Naive thymus-derived CD4-positive, alpha-beta T cell (primary cell): ENCODE measurements around the gene HSPA9. TPM values are rescaled to one million over a fixed set of nuclear protein-coding genes. Genes with fewer than 3 reads are reported as not detected.
A peak's percentile ranks its signal among the peaks of the same experiment; 100 is the strongest.

Experiments
- ATAC-seq: fragments of 150-1000 bp; cut with Tn5 transposase; 2 replicates; pipeline ENCODE4 v1.10.0; 2021; ENCODE audit warnings: mild to moderate bottlenecking, moderate library complexity
- CTCF ChIA-PET: fragments of 350-600 bp; sonication (Branson Sonifier 250); formaldehyde crosslinking; loops from one replicate; lab custom pipeline; 2021; ENCODE audit warnings: antibody characterized with exemption; lab: Charles Lee
- POLR2A ChIA-PET: fragments of 350-600 bp; sonication (Branson Sonifier 250); formaldehyde crosslinking; loops from one replicate; lab custom pipeline; 2021; ENCODE audit warnings: antibody characterized with exemption, inconsistent platforms; lab: Charles Lee
- DNase-seq, 9 donors: peaks; one replicate each; pipeline versions ENCODE4 v3.0.0 to v3.0.0-alpha.2; 2020 to 2022; ENCODE audit warnings: mixed read lengths in 1 of 9
- H3K27ac ChIP-seq: one replicate; pipeline ENCODE4 v1.7.0; 2013; ENCODE audit warnings: mild to moderate bottlenecking, low read depth, low read length, moderate library complexity
- H3K27me3 ChIP-seq, 2 donors: one replicate each; pipeline ENCODE4 v1.7.0; 2013; ENCODE audit warnings: low read length in 2 of 2, mild to moderate bottlenecking in 2 of 2, moderate library complexity in 2 of 2; ENCODE audit not compliant: control insufficient read depth in 2 of 2, insufficient read depth in 2 of 2
- H3K36me3 ChIP-seq, 3 experiments: 1 replicate in 2 of 3; 2 replicates in 1 of 3; pipeline ENCODE4 v1.7.0; 2013; ENCODE audit warnings: low read length in 3 of 3, mild to moderate bottlenecking in 3 of 3, moderate library complexity in 1 of 3; ENCODE audit not compliant: insufficient read depth in 3 of 3, control insufficient read depth in 2 of 3
- H3K4me1 ChIP-seq, 2 donors: one replicate each; pipeline ENCODE4 v1.7.0; 2013; ENCODE audit warnings: low read length in 2 of 2, mild to moderate bottlenecking in 2 of 2, moderate library complexity in 1 of 2; ENCODE audit not compliant: control insufficient read depth in 2 of 2, insufficient read depth in 2 of 2
- H3K4me3 ChIP-seq: 2 replicates; pipeline ENCODE4 v1.7.0; 2013; ENCODE audit warnings: mild to moderate bottlenecking, low read length
- H3K9me3 ChIP-seq, 3 experiments: 1 replicate in 2 of 3; 2 replicates in 1 of 3; pipeline ENCODE4 v1.7.0; 2013; ENCODE audit warnings: low read length in 3 of 3; ENCODE audit not compliant: control insufficient read depth in 2 of 3
- H3K27ac Mint-ChIP-seq, 9 donors: one replicate each; pipeline ENCODE4 v1.8.0; 2020 to 2022; ENCODE audit warnings: mixed read lengths in 9 of 9, mild to moderate bottlenecking in 8 of 9, moderate library complexity in 5 of 9, inconsistent platforms in 2 of 9
- H3K27me3 Mint-ChIP-seq, 5 donors: one replicate each; pipeline ENCODE4 v1.8.0; 2021 to 2022; ENCODE audit warnings: mixed read lengths in 5 of 5, mild to moderate bottlenecking in 1 of 5
- H3K36me3 Mint-ChIP-seq, 5 donors: one replicate each; pipeline ENCODE4 v1.8.0; 2020 to 2022; ENCODE audit warnings: mixed read lengths in 5 of 5, mild to moderate bottlenecking in 3 of 5, inconsistent platforms in 1 of 5
- H3K4me1 Mint-ChIP-seq, 7 donors: one replicate each; pipeline ENCODE4 v1.8.0; 2020 to 2022; ENCODE audit warnings: mixed read lengths in 7 of 7, mild to moderate bottlenecking in 3 of 7, inconsistent platforms in 1 of 7
- H3K4me3 Mint-ChIP-seq, 10 donors: one replicate each; pipeline ENCODE4 v1.8.0; 2020 to 2022; ENCODE audit warnings: mild to moderate bottlenecking in 10 of 10, mixed read lengths in 10 of 10, moderate library complexity in 6 of 10, inconsistent platforms in 2 of 10
- H3K9me3 Mint-ChIP-seq, 11 donors: one replicate each; pipeline ENCODE4 v1.8.0; 2020 to 2022; ENCODE audit warnings: mixed read lengths in 11 of 11, mild to moderate bottlenecking in 4 of 11, inconsistent platforms in 1 of 11, moderate library complexity in 1 of 11
- intact Hi-C, 2 donors: fragments of 100-400 bp; cut with micrococcal nuclease; formaldehyde crosslinking; loops; one replicate each; pipeline ENCODE4 v1.15.1; 2023
- polyA plus RNA-seq, 2 donors: library from polyadenylated mRNA; unstranded; fragments of 300-500 nt; fragmentation: Illumina TruSeq; gene quantifications; one replicate each; pipeline ENCODE4 v1.2.3, GENCODE V29; 2021
- total RNA-seq, 6 experiments: library from RNA in 5 of 6; stranded (reverse) in 5 of 6; gene quantifications; 1 replicate in 5 of 6; 2 replicates in 1 of 6; pipeline ENCODE4 v1.2.3 and lab custom pipeline; 2021 to 2026

HSPA9 gene
- total and polyA plus RNA-seq, 7 experiments from 2014 or later = 143 to 274 (median 171) TPM

DNA sequence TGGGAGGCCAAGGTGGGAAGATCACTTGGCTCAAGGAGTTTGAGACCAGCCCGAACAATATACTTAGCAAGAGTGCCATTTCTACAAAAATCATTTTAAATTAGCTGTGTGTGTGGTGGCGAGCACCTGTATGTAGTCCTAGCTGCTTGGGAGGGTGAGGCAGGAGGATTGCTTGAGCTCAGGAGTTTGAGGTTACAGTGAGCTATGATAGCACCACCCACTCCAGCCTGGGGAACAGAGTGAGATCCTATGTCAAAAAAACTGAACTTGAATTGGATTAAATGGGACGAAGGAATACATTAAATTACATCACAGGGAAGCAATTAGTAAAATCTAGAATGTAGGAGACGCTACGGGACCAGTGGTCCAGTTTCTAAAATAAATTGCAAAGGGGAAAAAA lies 25.8 kb downstream of the HSPA9 start:
- intact Hi-C loops = loop anchor here (2.0 to 10.0 kb wide), 5 partner anchors 13 to 1855 kb away; partner anchors contain the start of genes ANKHD1 (in 1 of the 2), HNRNPA0 (in 1 of the 2) and UBE2D2 (in 1 of the 2)
- no peak for ATAC-seq
- Histone ChIP-seq H3K27ac (no peak overlapping the region), H3K36me3 (peaks cover 0 to 8% (median 8%) of the 10 kb centered on the region in 3 experiments), H3K4me3 (no peak overlapping the region), H3K4me1 (peaks cover 17 to 25% of the 10 kb centered on the region in 2 donors), H3K27me3 (no peaks in the 10 kb centered on the region), H3K9me3 (no peaks in the 10 kb centered on the region)
- H3K27me3 Mint-ChIP-seq = no peaks in the 10 kb centered on the region
- no peak for DNase-seq
- peaks cover 31 to 62% (median 45%) of the 10 kb centered on the region in 7 donors for H3K4me1 Mint-ChIP-seq
- peaks cover 0 to 10% (median 4%) of the 10 kb centered on the region in 5 donors for H3K36me3 Mint-ChIP-seq
- CTCF ChIA-PET = no interaction called here
- H3K9me3 Mint-ChIP-seq = no peaks in the 10 kb centered on the region
- POLR2A ChIA-PET = no interaction called here
- H3K27ac Mint-ChIP-seq = peak overlapping the region in 2 of 9 donors; percentile 32 to 71
- H3K4me3 Mint-ChIP-seq = no peak overlapping the region

DNA sequence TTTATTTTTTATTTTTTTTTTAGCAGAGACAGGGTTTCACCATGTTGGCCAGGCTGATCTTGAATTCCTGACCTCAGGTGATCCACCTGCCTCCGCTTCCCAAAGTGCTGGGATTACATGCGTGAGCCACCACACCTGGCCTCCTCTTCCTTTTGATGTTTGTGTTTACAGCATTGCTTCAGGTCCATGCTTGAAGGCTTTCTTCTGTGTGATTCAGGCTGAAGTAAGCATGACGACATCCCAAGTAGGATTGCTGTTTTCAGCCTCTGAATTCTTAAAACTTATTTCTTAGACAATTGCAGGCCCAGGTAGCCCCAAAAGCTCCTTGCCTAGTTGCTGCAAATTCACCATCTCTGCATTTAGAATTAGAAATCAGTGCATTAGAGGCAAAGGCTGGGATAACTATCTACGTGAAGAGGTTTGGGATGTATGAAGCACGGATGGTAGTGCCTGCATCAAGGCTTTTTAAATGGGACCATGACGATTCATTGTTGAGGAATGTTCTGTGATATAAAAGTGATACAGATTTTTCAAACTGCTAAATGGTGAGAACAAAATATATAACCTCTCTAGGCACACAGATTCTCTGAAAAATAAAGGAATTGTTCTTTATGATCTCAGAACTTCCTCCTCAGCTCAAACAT lies 29.2 kb downstream of the HSPA9 start:
- H3K9me3 Mint-ChIP-seq = peaks cover 0 to 1% (median 0%) of the 10 kb centered on the region in 11 donors
- H3K4me3 ChIP-seq = no peak overlapping the region
- ChIA-PET CTCF (interaction anchor here (1.3 kb wide), 1 partner anchor 33 kb away, joined by 7 read pairs; no protein-coding TSS in a partner anchor), POLR2A (interaction anchor here (0.6 to 4.2 kb wide), 2 partner anchors 29 to 1098 kb away, joined by 3 to 22 read pairs; partner anchors contain the start of gene HSPA9)
- no peak overlapping the region for H3K27ac ChIP-seq
- H3K4me1 ChIP-seq = peaks cover 30 to 39% of the 10 kb centered on the region in 2 donors
- no peaks in the 10 kb centered on the region for H3K9me3 ChIP-seq
- H3K27ac Mint-ChIP-seq = peak overlapping the region in 6 of 9 donors; percentile 19 to 70 (median 64)
- no peak for DNase-seq
- no peak for ATAC-seq
- intact Hi-C loops = loop anchor here (10.0 kb wide), 3 partner anchors 791 to 1859 kb away; partner anchors contain the start of genes ANKHD1 (in 1 of the 2), HNRNPA0 (in 1 of the 2) and UBE2D2 (in 1 of the 2)
- peaks cover 0 to 11% (median 0%) of the 10 kb centered on the region in 3 experiments for H3K36me3 ChIP-seq
- H3K36me3 Mint-ChIP-seq = peaks cover 0 to 13% (median 0%) of the 10 kb centered on the region in 5 donors
- H3K27me3 ChIP-seq = no peaks in the 10 kb centered on the region
- H3K4me1 Mint-ChIP-seq = peaks cover 48 to 76% (median 58%) of the 10 kb centered on the region in 7 donors
- H3K4me3 Mint-ChIP-seq = peak overlapping the region; percentile 34 to 100 (median 47)
- no peaks in the 10 kb centered on the region for H3K27me3 Mint-ChIP-seq

DNA sequence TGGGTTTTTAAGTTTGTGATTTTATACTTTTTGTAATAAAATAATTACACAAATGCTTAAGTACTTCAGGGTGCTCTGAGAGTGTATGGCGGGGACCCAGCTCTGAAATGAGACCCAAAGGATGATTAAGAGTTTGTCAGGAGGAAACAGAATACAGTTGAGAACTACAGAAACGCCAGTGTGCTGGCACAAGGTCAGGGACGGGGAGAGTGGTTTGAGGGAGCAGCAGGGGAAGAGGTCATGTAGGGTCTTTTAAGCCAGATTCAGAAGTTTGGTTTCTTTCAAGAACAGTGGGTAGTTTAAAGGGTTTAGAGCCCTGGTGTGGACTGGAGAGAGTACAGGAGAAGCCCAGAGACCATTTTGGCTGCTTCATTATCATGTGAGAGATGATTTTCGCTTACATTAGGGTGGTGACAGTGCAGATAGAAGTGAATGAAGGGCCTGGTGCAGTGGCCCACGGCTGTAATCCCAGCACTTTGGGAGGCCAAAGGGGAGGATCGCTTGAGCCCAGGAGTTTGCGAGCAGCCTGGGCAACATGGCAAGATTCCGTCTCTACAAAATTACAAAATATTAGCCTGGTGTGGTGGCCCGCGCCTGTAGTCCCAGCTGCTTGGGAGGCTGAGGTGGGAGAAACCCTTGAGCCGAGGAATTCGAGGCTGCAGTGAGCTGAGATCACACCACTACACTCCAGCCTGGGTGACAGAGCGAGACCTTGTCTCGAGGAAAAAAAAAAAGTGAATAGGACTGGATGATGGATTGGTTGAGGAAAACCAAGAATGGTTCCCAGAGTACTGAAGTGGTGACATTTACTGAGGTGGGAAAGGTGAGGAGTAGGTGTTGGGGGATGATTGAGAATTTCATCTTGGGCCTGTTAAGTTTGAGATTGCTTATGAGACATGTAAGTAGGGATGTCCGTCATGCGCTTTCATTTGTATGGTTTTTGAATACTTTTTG lies 30.7 kb downstream of the HSPA9 start:
- intact Hi-C loops = loop anchor here (5.0 to 10.0 kb wide), 4 partner anchors 512 to 1860 kb away; partner anchors contain the start of genes ANKHD1 (in 1 of the 2), FAM13B (in 1 of the 2), HNRNPA0 (in 1 of the 2) and UBE2D2 (in 1 of the 2)
- H3K4me3 Mint-ChIP-seq = peak overlapping the region; percentile 94 to 100 (median 99)
- H3K27ac Mint-ChIP-seq = peak overlapping the region; percentile 97 to 100 (median 100)
- no peaks in the 10 kb centered on the region for H3K9me3 ChIP-seq
- ChIA-PET CTCF (interaction anchor here (0.6 to 2.9 kb wide), 5 partner anchors 16 to 96 kb away, joined by 3 to 12 read pairs (median 3); no protein-coding TSS in a partner anchor), POLR2A (interaction anchor here (1.1 to 4.2 kb wide), 15 partner anchors 9 to 797 kb away, joined by 3 to 62 read pairs (median 10); partner anchors contain the start of genes BRD8, EGR1, FAM53C and HNRNPA0)
- H3K4me1 ChIP-seq = peaks cover 39 to 44% of the 10 kb centered on the region in 2 donors
- H3K27me3 Mint-ChIP-seq = no peaks in the 10 kb centered on the region
- peaks cover 0 to 10% (median 0%) of the 10 kb centered on the region in 5 donors for H3K36me3 Mint-ChIP-seq
- H3K4me3 ChIP-seq = peak overlapping the region; percentile 85
- peak overlapping the region; percentile 94 for H3K27ac ChIP-seq
- H3K4me1 Mint-ChIP-seq = peaks cover 60 to 89% (median 71%) of the 10 kb centered on the region in 7 donors
- peaks cover 0 to 11% (median 0%) of the 10 kb centered on the region in 3 experiments for H3K36me3 ChIP-seq
- no peak for ATAC-seq
- no peak for DNase-seq
- peaks cover 0 to 1% (median 0%) of the 10 kb centered on the region in 11 donors for H3K9me3 Mint-ChIP-seq
- H3K27me3 ChIP-seq = no peaks in the 10 kb centered on the region

DNA sequence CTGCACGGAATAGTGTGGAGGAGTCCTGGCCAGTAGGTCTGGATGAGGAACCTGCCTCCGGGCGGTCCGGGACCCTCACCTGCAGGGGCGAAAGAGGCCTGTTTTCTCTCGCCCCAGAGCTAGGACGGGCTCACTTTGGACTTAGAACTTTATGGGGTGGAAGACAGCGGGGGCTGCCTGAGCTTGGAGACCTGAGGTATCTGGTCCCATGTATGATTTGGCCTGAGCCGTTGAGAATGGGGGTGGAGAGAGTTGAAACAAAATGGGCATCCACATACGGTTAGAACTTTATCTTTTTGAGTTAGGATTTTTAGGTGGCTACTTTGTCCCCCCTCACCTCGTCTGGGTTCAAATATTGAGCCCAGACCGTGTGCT lies 31.5 kb downstream of the HSPA9 start:
- Mint-ChIP-seq H3K9me3 (peaks cover 0 to 1% (median 0%) of the 10 kb centered on the region in 11 donors), H3K4me1 (peaks cover 61 to 91% (median 74%) of the 10 kb centered on the region in 7 donors), H3K4me3 (peak overlapping the region; percentile 94 to 100 (median 99)), H3K27me3 (no peaks in the 10 kb centered on the region), H3K36me3 (peaks cover 0 to 9% (median 0%) of the 10 kb centered on the region in 5 donors), H3K27ac (peak overlapping the region; percentile 97 to 100 (median 100))
- ATAC-seq (peak; percentile 68), DNase-seq (no peak)
- intact Hi-C loops = loop anchor here (1.0 to 10.0 kb wide), 24 partner anchors 32 to 1861 kb away; partner anchors contain the start of genes ANKHD1 (in 2 of the 2), BRD8 (in 2 of the 2), EGR1 (in 2 of the 2) and FAM13B (in 2 of the 2)
- H3K9me3 ChIP-seq = no peaks in the 10 kb centered on the region
- H3K27ac ChIP-seq = peak overlapping the region; percentile 94
- H3K36me3 ChIP-seq = peaks cover 0 to 15% (median 0%) of the 10 kb centered on the region in 3 experiments
- CTCF ChIA-PET = interaction anchor here (0.6 to 2.9 kb wide), 9 partner anchors 16 to 720 kb away, joined by 3 to 12 read pairs (median 5); partner anchors contain the start of gene KDM3B
- POLR2A ChIA-PET = interaction anchor here (0.6 to 4.0 kb wide), 19 partner anchors 9 to 939 kb away, joined by 3 to 62 read pairs (median 7); partner anchors contain the start of genes BRD8, EGR1, FAM53C and HNRNPA0
- H3K4me3 ChIP-seq = peak overlapping the region; percentile 85
- peaks cover 39 to 44% of the 10 kb centered on the region in 2 donors for H3K4me1 ChIP-seq
- no peaks in the 10 kb centered on the region for H3K27me3 ChIP-seq

DNA sequence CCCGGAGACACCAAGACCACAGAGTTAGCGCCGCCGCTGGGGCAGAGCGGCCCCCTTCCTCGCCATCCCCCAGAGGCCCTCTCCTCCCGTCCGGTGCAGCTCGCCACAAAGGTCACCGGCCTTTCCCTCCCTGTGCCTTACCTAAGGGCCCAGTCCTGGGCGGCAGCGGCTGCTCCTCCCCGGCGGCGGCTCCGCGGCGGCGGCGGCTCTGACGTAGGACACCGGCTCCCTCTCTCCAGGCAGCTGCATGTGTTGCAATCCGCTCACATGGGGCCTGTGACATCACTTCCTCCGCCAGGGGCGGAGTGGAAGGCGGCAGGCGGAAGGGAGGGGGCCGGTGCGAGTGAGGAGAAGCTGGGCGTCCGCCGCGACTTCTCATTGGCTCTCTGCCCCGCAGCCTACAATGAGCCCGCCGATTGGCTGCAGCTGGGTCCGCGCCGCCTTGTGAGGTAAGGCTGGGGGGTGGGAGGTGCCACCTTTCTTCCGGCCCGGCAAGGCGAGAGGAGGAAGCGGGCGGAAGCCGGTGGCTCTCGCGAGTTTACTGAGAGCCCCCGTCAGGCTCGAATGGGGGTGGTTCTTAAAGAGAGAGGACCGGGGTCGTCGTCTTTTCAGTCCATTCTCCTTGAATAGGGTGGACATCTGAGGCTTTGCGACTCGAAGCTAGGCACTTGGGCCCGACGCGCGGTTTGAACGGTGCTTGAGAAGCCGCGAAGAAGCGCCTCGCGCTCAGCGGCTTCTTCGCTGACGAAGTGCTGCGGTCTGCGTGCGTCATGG lies 32.1 kb downstream of the HSPA9 start, which contains the start of gene ETF1:
TSS of gene ETF1 (minus strand) at position 281 of the 774 bp plus-strand sequence. CDS start 318 bp downstream, outside the sequence.
- H3K36me3 ChIP-seq = peaks cover 0 to 15% (median 0%) of the 10 kb centered on the region in 3 experiments
- Mint-ChIP-seq H3K27me3 (no peaks in the 10 kb centered on the region), H3K4me3 (peak within 1 kb of the TSS; percentile 94 to 100 (median 99)), H3K36me3 (peaks cover 0 to 9% (median 0%) of the 10 kb centered on the region in 5 donors), H3K9me3 (peaks cover 0 to 1% (median 0%) of the 10 kb centered on the region in 11 donors), H3K27ac (peak within 1 kb of the TSS; percentile 97 to 100 (median 100)), H3K4me1 (peaks cover 55 to 91% (median 73%) of the 10 kb centered on the region in 7 donors)
- H3K9me3 ChIP-seq = no peaks in the 10 kb centered on the region
- POLR2A ChIA-PET = interaction anchor here (0.6 to 4.0 kb wide), 21 partner anchors 10 to 939 kb away, joined by 3 to 62 read pairs (median 5); partner anchors contain the start of genes BRD8, CDC25C, EGR1 and FAM53C
- H3K27me3 ChIP-seq = no peaks in the 10 kb centered on the region
- CTCF ChIA-PET = interaction anchor here (0.6 to 2.9 kb wide), 9 partner anchors 16 to 721 kb away, joined by 3 to 12 read pairs (median 5); partner anchors contain the start of gene KDM3B
- peaks cover 36 to 41% of the 10 kb centered on the region in 2 donors for H3K4me1 ChIP-seq
- H3K4me3 ChIP-seq = peak within 1 kb of the TSS; percentile 87
- H3K27ac ChIP-seq = peak within 1 kb of the TSS; percentile 94
- intact Hi-C loops = loop anchor here (1.0 to 10.0 kb wide), 24 partner anchors 32 to 1862 kb away; partner anchors contain the start of genes ANKHD1 (in 2 of the 2), BRD8 (in 2 of the 2), EGR1 (in 2 of the 2) and FAM13B (in 2 of the 2)
- DNase-seq (peak; percentile 95 to 100 (median 100)), ATAC-seq (peak; percentile 95)
